HG03097 (cell line): ENCODE measurements around the gene MALT1.

Source experiments
- ATAC-seq: cut with Tn5 transposase; IDR thresholded peaks from one replicate; pipeline ENCODE4 v1.9.1; 2021; ENCODE audit not compliant: unreplicated experiment, low FRiP score

The MALT1 gene

DNA sequence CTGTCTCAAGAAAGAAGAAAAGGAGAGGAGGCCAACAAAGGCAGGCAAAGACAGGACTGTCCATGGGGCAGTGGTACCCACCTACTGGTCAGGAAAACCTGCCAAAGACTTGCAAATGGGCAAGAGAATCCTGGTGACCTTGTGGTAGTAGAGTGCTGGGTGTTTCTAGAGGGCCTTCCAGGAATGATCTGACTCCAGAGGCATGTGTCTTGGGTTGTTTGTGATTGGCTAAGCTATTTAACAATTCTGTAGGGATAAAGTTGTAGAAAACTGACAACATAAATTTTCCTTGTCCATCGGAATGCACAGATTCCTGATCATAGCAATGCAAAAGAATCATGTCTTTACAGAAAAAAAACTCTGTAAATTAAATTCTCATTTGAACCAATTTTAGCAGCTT lies 125.0 kb downstream of the MALT1 start:
- ATAC-seq: no peak

DNA sequence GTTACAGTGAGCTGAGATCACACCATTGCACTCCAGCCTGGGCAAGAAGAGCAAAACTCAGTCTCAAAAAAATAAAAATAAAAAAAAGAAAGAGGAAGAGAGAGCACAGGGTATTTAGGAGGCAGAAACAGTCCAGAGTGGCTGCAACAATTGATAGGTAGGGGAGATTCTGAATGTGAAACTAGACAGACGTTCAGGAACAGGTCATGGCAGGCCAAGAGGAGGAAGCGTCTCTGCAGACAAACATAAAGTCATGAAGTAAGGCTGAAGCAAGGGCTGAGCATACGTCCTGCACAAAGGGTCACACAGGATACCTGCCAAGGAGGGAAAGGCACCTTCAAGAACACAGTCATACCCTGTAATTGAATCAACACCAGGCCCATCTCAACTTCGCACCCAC lies 129.3 kb downstream of the MALT1 start:
- ATAC-seq: no peak

DNA sequence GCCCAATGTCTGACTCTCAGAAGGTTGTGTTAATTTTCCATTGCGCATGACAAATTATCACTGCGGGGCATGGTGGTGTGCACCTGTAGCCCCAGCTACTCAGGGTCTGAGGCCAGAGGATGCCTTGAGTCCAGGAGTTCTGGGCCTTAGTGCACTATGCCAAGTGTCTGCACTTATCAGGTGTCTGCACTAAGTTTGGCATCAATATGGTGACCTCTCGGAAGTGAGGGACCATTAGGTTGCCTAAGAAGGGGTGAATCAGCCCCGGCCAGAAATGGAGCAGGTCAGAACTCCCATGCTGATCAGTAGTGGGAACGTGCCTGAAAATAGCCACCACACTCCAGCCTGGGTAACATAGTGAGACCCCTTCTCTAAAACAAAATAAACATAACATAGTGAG lies 131.7 kb downstream of the MALT1 start:
- ATAC-seq: no peak

DNA sequence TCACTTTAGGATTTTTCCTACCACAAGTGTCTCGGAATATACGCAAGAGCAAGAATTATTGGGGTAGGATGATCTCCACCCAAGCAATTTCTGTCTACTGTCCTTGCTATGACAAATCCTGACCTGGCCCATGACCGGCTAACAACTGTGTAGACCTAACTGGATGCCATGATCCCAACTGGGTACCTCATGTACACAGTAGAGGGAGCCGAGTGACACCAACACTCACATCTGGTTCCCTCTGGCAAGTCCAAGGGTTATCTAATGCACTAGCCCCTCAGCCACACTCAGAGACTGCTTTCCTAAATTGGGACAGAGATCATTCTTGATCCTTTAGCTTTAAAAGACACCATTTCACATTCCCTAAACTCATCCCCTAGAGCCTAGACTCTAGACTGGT lies 132.7 kb downstream of the MALT1 start:
- ATAC-seq: no peak
